ENCODE data around the gene AJUBA.
"Not testable (repeated sequence)": the region's sequence is repeated elsewhere in the genome, so short reads cannot be mapped to it uniquely, and the experiment has no call there.

The AJUBA gene

GRCh38 chr14:22978981-22979671, 3.2 kb downstream of the AJUBA start:
- peak; percentile 54 for DNase-seq

GRCh38 chr14:22978487-22978837, 3.9 kb downstream of the AJUBA start:
- DNase-seq, result no peak

- no peak for DNase-seq
These were observed 4.5 kb downstream of the AJUBA start for GRCh38 chr14:22977684-22978486.

GRCh38 chr14:22977434-22977683, 5.0 kb downstream of the AJUBA start:
- no peak for DNase-seq

- no peak for DNase-seq
These were observed 5.5 kb downstream of the AJUBA start for GRCh38 chr14:22976620-22977433.

- DNase-seq, result no peak
These were observed 7.6 kb downstream of the AJUBA start for GRCh38 chr14:22974530-22975313.

GRCh38 chr14:22973217-22974032, 8.9 kb downstream of the AJUBA start:
- peak; percentile 42 for DNase-seq

- no peak for DNase-seq
These were observed 9.9 kb downstream of the AJUBA start for GRCh38 chr14:22972313-22972930.

- DNase-seq, result no peak
These were observed 11.2 kb downstream of the AJUBA start for GRCh38 chr14:22971152-22971551.

GRCh38 chr14:22966783-22967269, 15.5 kb downstream of the AJUBA start:
- DNase-seq, result no peak

GRCh38 chr14:22965916-22966782, 16.2 kb downstream of the AJUBA start:
- DNase-seq, result not testable (repeated sequence)

- no peak for DNase-seq
These were observed 20.2 kb downstream of the AJUBA start for GRCh38 chr14:22962061-22962676.

- DNase-seq, result no peak
These were observed 26.4 kb downstream of the AJUBA start for GRCh38 chr14:22955702-22956569.

GRCh38 chr14:22952418-22952817, 29.9 kb downstream of the AJUBA start:
- DNase-seq, result no peak

GRCh38 chr14:22951795-22952194, 30.6 kb downstream of the AJUBA start:
- not testable (repeated sequence) for DNase-seq

- DNase-seq, result no peak
These were observed 36.7 kb downstream of the AJUBA start for GRCh38 chr14:22945642-22946041.

GRCh38 chr14:22939684-22940083, 42.7 kb downstream of the AJUBA start:
- DNase-seq, result no peak

- DNase-seq, result no peak
These were observed 47.2 kb downstream of the AJUBA start for GRCh38 chr14:22935156-22935555.

GRCh38 chr14:22932146-22932545, 50.2 kb downstream of the AJUBA start:
- DNase-seq, result no peak
